Measurements from ENCODE around the gene BRCA1. TPM values are rescaled to one million over a fixed set of nuclear protein-coding genes. Genes with fewer than 3 reads are reported as not detected.
"Not testable (repeated sequence)": the region's sequence is repeated elsewhere in the genome, so short reads cannot be mapped to it uniquely, and the experiment has no call there.

BRCA1 gene
- total RNA-seq, 1 donor = 3.4 TPM

- Histone ChIP-seq H3K27me3 (ENCODE audit: insufficient read depth, low read length) (no peaks in the 10 kb centered on the region), H3K4me1 (ENCODE audit: insufficient read depth, low read length) (no peaks in the 10 kb centered on the region), H3K9me3 (ENCODE audit: low read depth, low read length) (no peaks in the 10 kb centered on the region), H3K4me3 (ENCODE audit: low read length) (no peak overlapping the region)
These were observed 18.6 kb downstream of the BRCA1 start for GRCh38 chr17:43106552-43106951.

- Histone ChIP-seq H3K9me3 (ENCODE audit: low read depth, low read length) (no peaks in the 10 kb centered on the region), H3K27me3 (ENCODE audit: insufficient read depth, low read length) (no peaks in the 10 kb centered on the region), H3K4me3 (ENCODE audit: low read length) (no peak overlapping the region), H3K4me1 (ENCODE audit: insufficient read depth, low read length) (no peaks in the 10 kb centered on the region)
These were observed 20.0 kb downstream of the BRCA1 start for GRCh38 chr17:43105146-43105545.

- no peak overlapping the region for H3K4me3 ChIP-seq (ENCODE audit: low read length)
- no peaks in the 10 kb centered on the region for H3K4me1 ChIP-seq (ENCODE audit: insufficient read depth, low read length)
- no peaks in the 10 kb centered on the region for H3K27me3 ChIP-seq (ENCODE audit: insufficient read depth, low read length)
- no peaks in the 10 kb centered on the region for H3K9me3 ChIP-seq (ENCODE audit: low read depth, low read length)
These were observed 20.5 kb downstream of the BRCA1 start for GRCh38 chr17:43104665-43105064.

GRCh38 chr17:43095364-43095763 is 29.8 kb downstream of the BRCA1 start:
- H3K4me1 ChIP-seq (ENCODE audit: insufficient read depth, low read length); H3K4me3 ChIP-seq (ENCODE audit: low read length); H3K9me3 ChIP-seq (ENCODE audit: low read depth, low read length); H3K27me3 ChIP-seq (ENCODE audit: insufficient read depth, low read length): not testable (repeated sequence)

GRCh38 chr17:43094129-43094835 is 30.9 kb downstream of the BRCA1 start:
- no peaks in the 10 kb centered on the region for H3K27me3 ChIP-seq (ENCODE audit: insufficient read depth, low read length)
- H3K9me3 ChIP-seq (ENCODE audit: low read depth, low read length) = no peaks in the 10 kb centered on the region
- H3K4me3 ChIP-seq (ENCODE audit: low read length) = no peak overlapping the region
- no peaks in the 10 kb centered on the region for H3K4me1 ChIP-seq (ENCODE audit: insufficient read depth, low read length)

- no peak overlapping the region for H3K4me3 ChIP-seq (ENCODE audit: low read length)
- no peaks in the 10 kb centered on the region for H3K27me3 ChIP-seq (ENCODE audit: insufficient read depth, low read length)
- H3K4me1 ChIP-seq (ENCODE audit: insufficient read depth, low read length) = no peaks in the 10 kb centered on the region
- H3K9me3 ChIP-seq (ENCODE audit: low read depth, low read length) = no peaks in the 10 kb centered on the region
These were observed 32.3 kb downstream of the BRCA1 start for GRCh38 chr17:43092901-43093300.

GRCh38 chr17:43090022-43090421 is 35.1 kb downstream of the BRCA1 start:
- Histone ChIP-seq H3K4me3 (ENCODE audit: low read length) (no peak overlapping the region), H3K9me3 (ENCODE audit: low read depth, low read length) (no peaks in the 10 kb centered on the region), H3K27me3 (ENCODE audit: insufficient read depth, low read length) (no peaks in the 10 kb centered on the region), H3K4me1 (ENCODE audit: insufficient read depth, low read length) (no peaks in the 10 kb centered on the region)

GRCh38 chr17:43085474-43085873 is 39.7 kb downstream of the BRCA1 start:
- H3K9me3 ChIP-seq (ENCODE audit: low read depth, low read length) = no peaks in the 10 kb centered on the region
- H3K4me1 ChIP-seq (ENCODE audit: insufficient read depth, low read length) = no peaks in the 10 kb centered on the region
- no peak overlapping the region for H3K4me3 ChIP-seq (ENCODE audit: low read length)
- no peaks in the 10 kb centered on the region for H3K27me3 ChIP-seq (ENCODE audit: insufficient read depth, low read length)

GRCh38 chr17:43079641-43080302 is 45.4 kb downstream of the BRCA1 start:
- Histone ChIP-seq H3K4me3 (ENCODE audit: low read length) (no peak overlapping the region), H3K27me3 (ENCODE audit: insufficient read depth, low read length) (no peaks in the 10 kb centered on the region), H3K9me3 (ENCODE audit: low read depth, low read length) (no peaks in the 10 kb centered on the region), H3K4me1 (ENCODE audit: insufficient read depth, low read length) (no peaks in the 10 kb centered on the region)

GRCh38 chr17:43074869-43075268 is 50.3 kb downstream of the BRCA1 start:
- Histone ChIP-seq H3K27me3 (ENCODE audit: insufficient read depth, low read length) (no peaks in the 10 kb centered on the region), H3K4me3 (ENCODE audit: low read length) (no peak overlapping the region), H3K4me1 (ENCODE audit: insufficient read depth, low read length) (no peaks in the 10 kb centered on the region), H3K9me3 (ENCODE audit: low read depth, low read length) (no peaks in the 10 kb centered on the region)

GRCh38 chr17:43070872-43071271 is 54.3 kb downstream of the BRCA1 start:
- no peak overlapping the region for H3K4me3 ChIP-seq (ENCODE audit: low read length)
- H3K4me1 ChIP-seq (ENCODE audit: insufficient read depth, low read length) = no peaks in the 10 kb centered on the region
- H3K9me3 ChIP-seq (ENCODE audit: low read depth, low read length) = no peaks in the 10 kb centered on the region
- H3K27me3 ChIP-seq (ENCODE audit: insufficient read depth, low read length) = no peaks in the 10 kb centered on the region

GRCh38 chr17:43070257-43070656 is 54.9 kb downstream of the BRCA1 start:
- Histone ChIP-seq H3K4me3 (ENCODE audit: low read length) (no peak overlapping the region), H3K4me1 (ENCODE audit: insufficient read depth, low read length) (no peaks in the 10 kb centered on the region)

GRCh38 chr17:43069368-43069898 is 55.7 kb downstream of the BRCA1 start:
- H3K27me3 ChIP-seq (ENCODE audit: insufficient read depth, low read length) = no peaks in the 10 kb centered on the region
- H3K4me3 ChIP-seq (ENCODE audit: low read length) = no peak overlapping the region
- no peaks in the 10 kb centered on the region for H3K4me1 ChIP-seq (ENCODE audit: insufficient read depth, low read length)
- H3K9me3 ChIP-seq (ENCODE audit: low read depth, low read length) = no peaks in the 10 kb centered on the region

More at GRCh38 chr17:43070257-43070656, 54.9 kb downstream of the BRCA1 start:
- Histone ChIP-seq H3K9me3 (ENCODE audit: low read depth, low read length) (no peaks in the 10 kb centered on the region), H3K27me3 (ENCODE audit: insufficient read depth, low read length) (no peaks in the 10 kb centered on the region)

- no peaks in the 10 kb centered on the region for H3K9me3 ChIP-seq (ENCODE audit: low read depth, low read length)
- H3K27me3 ChIP-seq (ENCODE audit: insufficient read depth, low read length) = no peaks in the 10 kb centered on the region
- no peaks in the 10 kb centered on the region for H3K4me1 ChIP-seq (ENCODE audit: insufficient read depth, low read length)
- H3K4me3 ChIP-seq (ENCODE audit: low read length) = no peak overlapping the region
These were observed 56.4 kb downstream of the BRCA1 start for GRCh38 chr17:43068570-43069367.

GRCh38 chr17:43062984-43063638 is 62.1 kb downstream of the BRCA1 start:
- Histone ChIP-seq H3K27me3 (ENCODE audit: insufficient read depth, low read length) (no peaks in the 10 kb centered on the region), H3K9me3 (ENCODE audit: low read depth, low read length) (no peaks in the 10 kb centered on the region), H3K4me1 (ENCODE audit: insufficient read depth, low read length) (no peaks in the 10 kb centered on the region), H3K4me3 (ENCODE audit: low read length) (no peak overlapping the region)

All from mononuclear cell (primary cell).